Measurements from ENCODE around the gene RCAN1.

GRCh38 chr21:34661848-34662247 lies 46.9 kb upstream of the RCAN1 start:
- TF ChIP-seq POLR2AphosphoS5 (IDR thresholded peaks at IDR 0.05; ENCODE audit: low read depth, low read length): no peak
- no peak for TF ChIP-seq REST (IDR thresholded peaks at IDR 0.05; ENCODE audit: insufficient read depth in 1 of 2, low read depth in 2 of 2, low read length in 2 of 2)
